Transverse colon (tissue), 3 donors: Measurements from ENCODE around the gene PBX1.

ENCODE experiments used
- POLR2A ChIP-seq: fragments of 450-650 bp; IDR thresholded peaks from one replicate; pipeline ENCODE4 v1.6.1; 2016; ENCODE audit warnings: antibody characterized with exemption, mild to moderate bottlenecking, moderate library complexity
- TF ChIP-seq, protein P1 (sequence below), 5 experiments: fragments of 200-600 bp in 3 of 5; fragments of 450-650 bp in 2 of 5; sonication (generic) in 3 of 5; IDR thresholded peaks; 1 replicate in 2 of 5; 2 replicates in 3 of 5; pipeline ENCODE4 v1.5.1; 2016 to 2017; ENCODE audit warnings: antibody characterized with exemption in 5 of 5, inconsistent platforms in 3 of 5, mild to moderate bottlenecking in 2 of 5, moderate library complexity in 1 of 5

DNA sequence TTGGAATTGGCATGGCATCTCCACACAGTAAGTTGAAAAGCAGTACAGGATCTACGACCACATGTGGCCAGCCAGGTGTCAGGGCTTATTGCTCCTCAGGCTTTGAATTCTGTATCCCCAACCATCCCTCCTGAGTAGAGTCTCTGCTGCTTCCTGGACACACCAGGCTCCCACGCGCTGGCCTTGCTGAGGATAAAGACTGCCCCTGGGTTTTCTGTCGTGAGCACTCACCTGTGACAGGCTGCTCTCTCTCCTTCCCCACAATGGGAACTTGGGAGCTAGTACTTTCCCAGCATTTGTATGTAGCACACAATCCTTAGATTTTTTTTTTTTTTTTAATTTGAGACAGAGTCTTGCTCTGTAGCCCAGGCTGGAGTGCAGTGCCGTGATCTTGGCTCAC lies 33.6 kb downstream of the PBX1 start:
- TF ChIP-seq, protein P1, sequence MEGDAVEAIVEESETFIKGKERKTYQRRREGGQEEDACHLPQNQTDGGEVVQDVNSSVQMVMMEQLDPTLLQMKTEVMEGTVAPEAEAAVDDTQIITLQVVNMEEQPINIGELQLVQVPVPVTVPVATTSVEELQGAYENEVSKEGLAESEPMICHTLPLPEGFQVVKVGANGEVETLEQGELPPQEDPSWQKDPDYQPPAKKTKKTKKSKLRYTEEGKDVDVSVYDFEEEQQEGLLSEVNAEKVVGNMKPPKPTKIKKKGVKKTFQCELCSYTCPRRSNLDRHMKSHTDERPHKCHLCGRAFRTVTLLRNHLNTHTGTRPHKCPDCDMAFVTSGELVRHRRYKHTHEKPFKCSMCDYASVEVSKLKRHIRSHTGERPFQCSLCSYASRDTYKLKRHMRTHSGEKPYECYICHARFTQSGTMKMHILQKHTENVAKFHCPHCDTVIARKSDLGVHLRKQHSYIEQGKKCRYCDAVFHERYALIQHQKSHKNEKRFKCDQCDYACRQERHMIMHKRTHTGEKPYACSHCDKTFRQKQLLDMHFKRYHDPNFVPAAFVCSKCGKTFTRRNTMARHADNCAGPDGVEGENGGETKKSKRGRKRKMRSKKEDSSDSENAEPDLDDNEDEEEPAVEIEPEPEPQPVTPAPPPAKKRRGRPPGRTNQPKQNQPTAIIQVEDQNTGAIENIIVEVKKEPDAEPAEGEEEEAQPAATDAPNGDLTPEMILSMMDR (IDR thresholded peaks at IDR 0.05), result no peak
- TF ChIP-seq POLR2A, result no peak
